ENCODE data around the gene SUSD4. TPM values are rescaled to one million over a fixed set of nuclear protein-coding genes. Genes with fewer than 3 reads are reported as not detected.

Gene SUSD4
- total RNA-seq, 6 experiments from 2014 or later: 1.3 to 5.9 (median 2.8) TPM

GRCh38 chr1:223212441-223212840, 151.5 kb downstream of the SUSD4 start:
- DNase-seq (no peak), ATAC-seq (no peak)
- H3K9me3 ChIP-seq: no peaks in the 10 kb centered on the region
- 90% methylated on average over 3 of the region's 3 CpGs for WGBS (ENCODE audit: insufficient coverage, low coverage, low lambda C conversion rate, missing lambda C conversion rate)
- no peak overlapping the region for H3K4me3 ChIP-seq
- H3K27ac ChIP-seq: no peak overlapping the region
- H3K27me3 ChIP-seq: no peaks in the 10 kb centered on the region
- no peaks in the 10 kb centered on the region for H3K4me1 ChIP-seq
- intact Hi-C loops (cut with DNase I): no loop called here
- TF ChIP-seq POLR2A (IDR thresholded peaks at IDR 0.05) (no peak), CTCF (IDR thresholded peaks at IDR 0.05) (no peak)
- no peaks in the 10 kb centered on the region for H3K36me3 ChIP-seq

GRCh38 chr1:223211323-223211985, 152.5 kb downstream of the SUSD4 start:
- WGBS (ENCODE audit: insufficient coverage, low coverage, low lambda C conversion rate, missing lambda C conversion rate): 89% methylated on average over 5 of the region's 5 CpGs
- no peaks in the 10 kb centered on the region for H3K9me3 ChIP-seq
- TF ChIP-seq CTCF (IDR thresholded peaks at IDR 0.05) (no peak), POLR2A (IDR thresholded peaks at IDR 0.05) (no peak)
- no peak overlapping the region for H3K27ac ChIP-seq
- intact Hi-C loops (cut with DNase I): no loop called here
- no peaks in the 10 kb centered on the region for H3K27me3 ChIP-seq
- no peak for ATAC-seq
- DNase-seq: no peak
- no peak overlapping the region for H3K4me3 ChIP-seq
- H3K4me1 ChIP-seq: no peaks in the 10 kb centered on the region
- H3K36me3 ChIP-seq: no peaks in the 10 kb centered on the region

GRCh38 chr1:223210788-223211120, 153.2 kb downstream of the SUSD4 start:
- intact Hi-C loops (cut with DNase I): no loop called here
- no peaks in the 10 kb centered on the region for H3K9me3 ChIP-seq
- DNase-seq: no peak
- H3K27ac ChIP-seq: no peak overlapping the region
- H3K4me3 ChIP-seq: no peak overlapping the region
- no peaks in the 10 kb centered on the region for H3K4me1 ChIP-seq
- 84% methylated on average over 2 of the region's 3 CpGs for WGBS (ENCODE audit: insufficient coverage, low coverage, low lambda C conversion rate, missing lambda C conversion rate)
- no peaks in the 10 kb centered on the region for H3K36me3 ChIP-seq
- ATAC-seq: no peak
- H3K27me3 ChIP-seq: no peaks in the 10 kb centered on the region
- TF ChIP-seq CTCF (IDR thresholded peaks at IDR 0.05) (no peak), POLR2A (IDR thresholded peaks at IDR 0.05) (no peak)

- no peaks in the 10 kb centered on the region for H3K36me3 ChIP-seq
- H3K4me1 ChIP-seq: no peaks in the 10 kb centered on the region
- DNase-seq (no peak), ATAC-seq (no peak)
- H3K27me3 ChIP-seq: no peaks in the 10 kb centered on the region
- intact Hi-C loops (cut with DNase I): no loop called here
- TF ChIP-seq POLR2A (IDR thresholded peaks at IDR 0.05): no peak
- no peak for TF ChIP-seq CTCF (IDR thresholded peaks at IDR 0.05)
- H3K27ac ChIP-seq: no peak overlapping the region
- 81% methylated on average over 7 of the region's 7 CpGs for WGBS (ENCODE audit: insufficient coverage, low coverage, low lambda C conversion rate, missing lambda C conversion rate)
- H3K4me3 ChIP-seq: no peak overlapping the region
- no peaks in the 10 kb centered on the region for H3K9me3 ChIP-seq
These were observed 153.8 kb downstream of the SUSD4 start for GRCh38 chr1:223209992-223210787.

Data from right lobe of liver (tissue), 6 donors.